Keratinocyte (primary cell): ENCODE results near the gene SCARB1.

Experiments
- CTCF ChIP-seq, 3 experiments: IDR thresholded peaks in 1 of 3; conservative IDR thresholded peaks in 1 of 3; optimal IDR thresholded peaks in 1 of 3; 2 replicates in 2 of 3; 3 replicates in 1 of 3; pipeline versions ENCODE3 to v1.5.1; 2011; ENCODE audit warnings: low read length in 3 of 3, mild to moderate bottlenecking in 3 of 3, moderate library complexity in 2 of 3, control low read depth in 1 of 3, inconsistent platforms in 1 of 3; ENCODE audit not compliant: insufficient read depth in 2 of 3; ENCODE audit errors: extremely low read depth in 1 of 3
- EZH2 ChIP-seq: IDR thresholded peaks from one replicate; pipeline ENCODE4 v1.6.1; 2012; ENCODE audit warnings: inconsistent platforms, mild to moderate bottlenecking, low read length, moderate library complexity

GRCh38 chr12:124906606-124907261, 43.1 kb upstream of the SCARB1 start:
- TF ChIP-seq CTCF (optimal IDR thresholded peaks at IDR 0.05 in 1 of 3, IDR thresholded peaks at IDR 0.05 in 1 of 3, conservative IDR thresholded peaks at IDR 0.05 in 1 of 3; ENCODE audit: extremely low read depth in 1 of 3, insufficient read depth in 2 of 3, low read length in 3 of 3) (peak; percentile 89 to 99 (median 91)), EZH2 (no peak)
